Lung (tissue), 12 donors: ENCODE data around the gene OSBPL3. TPM values are rescaled to one million over a fixed set of nuclear protein-coding genes. Genes with fewer than 3 reads are reported as not detected.

ENCODE experiments used
- ATAC-seq: fragments of 200-7000 bp; cut with Tn5 transposase; one replicate; pipeline ENCODE4 v1.9.1; 2020; ENCODE audit warnings: moderate number of reproducible peaks; ENCODE audit not compliant: insufficient read depth, low FRiP score
- DNase-seq, 3 donors: peaks; one replicate each; pipeline ENCODE4 v3.0.0-alpha.2; 2013 to 2017
- H3K27ac ChIP-seq, 2 donors: one replicate each; pipeline ENCODE4 v1.5.1; 2013; ENCODE audit warnings: mild to moderate bottlenecking in 2 of 2, moderate library complexity in 2 of 2, control low read depth in 1 of 2, inconsistent platforms in 1 of 2, low read depth in 1 of 2, low read length in 1 of 2
- H3K27me3 ChIP-seq, 3 donors: one replicate each; pipeline ENCODE4 v1.5.1; 2013; ENCODE audit warnings: low read length in 2 of 3; ENCODE audit not compliant: control insufficient read depth in 3 of 3, insufficient read depth in 3 of 3
- H3K36me3 ChIP-seq, 4 donors: one replicate each; pipeline ENCODE4 v1.5.1; 2013; ENCODE audit warnings: low read length in 4 of 4, mild to moderate bottlenecking in 1 of 4, moderate library complexity in 1 of 4; ENCODE audit not compliant: control insufficient read depth in 4 of 4, insufficient read depth in 4 of 4
- H3K4me1 ChIP-seq, 5 donors: one replicate each; pipeline ENCODE4 v1.5.1; 2013; ENCODE audit warnings: low read length in 5 of 5, mild to moderate bottlenecking in 2 of 5, moderate library complexity in 1 of 5; ENCODE audit not compliant: control insufficient read depth in 5 of 5, insufficient read depth in 5 of 5
- H3K4me3 ChIP-seq: one replicate; pipeline ENCODE4 v1.5.1; 2013; ENCODE audit warnings: mild to moderate bottlenecking, control low read depth, moderate library complexity
- H3K9ac ChIP-seq, 2 donors: one replicate each; pipeline ENCODE4 v1.5.1; 2013; ENCODE audit warnings: low read length in 2 of 2, control low read depth in 1 of 2; ENCODE audit not compliant: insufficient read depth in 1 of 2
- H3K9me3 ChIP-seq, 4 donors: one replicate each; pipeline ENCODE4 v1.5.1; 2013; ENCODE audit warnings: low read length in 3 of 4, mild to moderate bottlenecking in 1 of 4, moderate library complexity in 1 of 4; ENCODE audit not compliant: control insufficient read depth in 4 of 4, insufficient read depth in 3 of 4
- CTCF ChIP-seq: IDR thresholded peaks from 2 replicates; pipeline ENCODE4 v1.5.1; 2012; ENCODE audit warnings: mild to moderate bottlenecking; ENCODE audit errors: control extremely low read depth, extremely low read depth
- WGBS, 2 donors: extraction: QIAGEN DNeasy Blood & Tissue Kit; methylation state at CpG; one replicate each; pipeline ENCODE4 v1.1.7; 2013; 5-methylcytosine and 5-hydroxymethylcytosine counted together
- polyA plus RNA-seq, 2 donors: library from polyadenylated mRNA; stranded (reverse); fragments of 200-250 nt; gene quantifications; one replicate each; pipeline ENCODE4 v1.2.1, GENCODE V29; 2013
- total RNA-seq, 2 donors: library from RNA; depleted of rRNA in 1 of 2; stranded (reverse); fragments of >200 nt in 1 of 2; gene quantifications; one replicate each; pipeline ENCODE4 v1.2.1, GENCODE V29; 2014 to 2021
- donor health status: control.
- donor health status: control.
- donor health status: Bipolar disorder and iron deficiency.
- donor health status: healthy.
- donor health status: DM: yes; HTN: yes; CAD: no.

Gene OSBPL3
- total and polyA plus RNA-seq, 4 donors, result 8.6 to 32.0 (median 20.4) TPM

- no peak overlapping the region for H3K27ac ChIP-seq
- 57 to 74% methylated on average over 6 of the region's 6 CpGs for whole genome bisulfite sequencing, 2 donors
- H3K36me3 ChIP-seq, result no peaks in the 10 kb centered on the region
- no peaks in the 10 kb centered on the region for H3K27me3 ChIP-seq
- DNase-seq (no peak), ATAC-seq (peak; percentile 59)
- TF ChIP-seq CTCF, result no peak
- H3K9me3 ChIP-seq, result no peaks in the 10 kb centered on the region
- H3K4me3 ChIP-seq, result no peak overlapping the region
- no peak overlapping the region for H3K9ac ChIP-seq
- peaks cover 3 to 65% (median 25%) of the 10 kb centered on the region in 5 donors for H3K4me1 ChIP-seq
Observed at GRCh38 chr7:24825931-24826661, 153.9 kb downstream of the OSBPL3 start.

GRCh38 chr7:24825381-24825794 lies 154.6 kb downstream of the OSBPL3 start:
- WGBS, 2 donors, result 15 to 16% methylated on average over 1 of the region's 1 CpG
- no peak overlapping the region for H3K9ac ChIP-seq
- H3K36me3 ChIP-seq, result no peaks in the 10 kb centered on the region
- H3K27me3 ChIP-seq, result no peaks in the 10 kb centered on the region
- no peak overlapping the region for H3K27ac ChIP-seq
- no peak overlapping the region for H3K4me3 ChIP-seq
- ATAC-seq (no peak), DNase-seq (no peak)
- TF ChIP-seq CTCF, result no peak
- H3K4me1 ChIP-seq, result peaks cover 3 to 72% (median 25%) of the 10 kb centered on the region in 5 donors
- no peaks in the 10 kb centered on the region for H3K9me3 ChIP-seq

- WGBS, 2 donors, result 70 to 71% methylated on average over 3 of the region's 3 CpGs
- Histone ChIP-seq H3K27me3 (no peaks in the 10 kb centered on the region), H3K4me1 (peaks cover 3 to 75% (median 28%) of the 10 kb centered on the region in 5 donors), H3K36me3 (no peaks in the 10 kb centered on the region), H3K9me3 (no peaks in the 10 kb centered on the region), H3K4me3 (no peak overlapping the region), H3K27ac (no peak overlapping the region), H3K9ac (no peak overlapping the region)
- no peak for TF ChIP-seq CTCF
- peak; percentile 90 to 95 (median 95) for DNase-seq
- no peak for ATAC-seq
Observed at GRCh38 chr7:24824896-24825295, 155.1 kb downstream of the OSBPL3 start.
